Epithelial cell of proximal tubule (primary cell): ENCODE measurements around the gene ADORA2B. TPM values are rescaled to one million over a fixed set of nuclear protein-coding genes. Genes with fewer than 3 reads are reported as not detected.

ENCODE experiments used
- DNase-seq: peaks from one replicate; pipeline ENCODE4 v3.0.0-alpha.2; 2011; ENCODE audit warnings: low read depth
- H3K4me3 ChIP-seq: 2 replicates; pipeline ENCODE4 v1.5.1; 2011; ENCODE audit warnings: low read depth, mild to moderate bottlenecking, low read length
- total RNA-seq: library from RNA; depleted of rRNA; stranded (reverse); fragments of >200 nt; gene quantifications from 2 replicates; pipeline ENCODE4 v1.2.3, GENCODE V29; 2015
- TF ChIP-seq, protein P1 (sequence below): conservative IDR thresholded peaks from 2 replicates; pipeline ENCODE4 v1.5.1; 2012; ENCODE audit warnings: low read depth, mild to moderate bottlenecking, low read length

Gene ADORA2B
- total RNA-seq, 1 donor from 2014 or later = 16.9 TPM

DNA sequence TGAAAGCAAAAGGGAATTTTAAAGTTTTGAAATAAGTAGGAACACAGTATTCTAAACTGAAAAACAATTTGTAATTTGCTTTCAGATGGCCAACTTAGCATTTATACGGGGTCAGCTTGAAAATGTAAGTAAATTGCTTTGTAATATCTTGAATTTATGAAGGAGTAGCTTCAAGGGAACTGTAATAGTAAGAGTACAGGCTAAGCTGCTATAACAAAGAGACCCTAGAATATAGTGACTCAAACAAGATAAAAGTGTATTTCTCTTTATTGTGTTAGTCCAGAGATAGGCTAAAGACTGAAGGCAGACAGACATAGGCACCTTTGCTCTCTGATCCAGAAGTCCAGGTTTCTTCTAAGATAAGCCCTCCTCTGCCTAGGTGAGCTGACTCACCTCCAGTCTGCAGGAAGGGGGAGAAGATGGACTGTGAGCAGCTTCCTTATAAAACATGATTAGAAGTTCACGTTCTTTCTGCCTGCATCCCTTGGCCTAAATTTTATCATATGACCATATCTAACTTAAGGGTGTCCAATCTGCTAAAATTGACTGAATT is 57.9 kb downstream of the ADORA2B start:
- TF ChIP-seq, protein P1, sequence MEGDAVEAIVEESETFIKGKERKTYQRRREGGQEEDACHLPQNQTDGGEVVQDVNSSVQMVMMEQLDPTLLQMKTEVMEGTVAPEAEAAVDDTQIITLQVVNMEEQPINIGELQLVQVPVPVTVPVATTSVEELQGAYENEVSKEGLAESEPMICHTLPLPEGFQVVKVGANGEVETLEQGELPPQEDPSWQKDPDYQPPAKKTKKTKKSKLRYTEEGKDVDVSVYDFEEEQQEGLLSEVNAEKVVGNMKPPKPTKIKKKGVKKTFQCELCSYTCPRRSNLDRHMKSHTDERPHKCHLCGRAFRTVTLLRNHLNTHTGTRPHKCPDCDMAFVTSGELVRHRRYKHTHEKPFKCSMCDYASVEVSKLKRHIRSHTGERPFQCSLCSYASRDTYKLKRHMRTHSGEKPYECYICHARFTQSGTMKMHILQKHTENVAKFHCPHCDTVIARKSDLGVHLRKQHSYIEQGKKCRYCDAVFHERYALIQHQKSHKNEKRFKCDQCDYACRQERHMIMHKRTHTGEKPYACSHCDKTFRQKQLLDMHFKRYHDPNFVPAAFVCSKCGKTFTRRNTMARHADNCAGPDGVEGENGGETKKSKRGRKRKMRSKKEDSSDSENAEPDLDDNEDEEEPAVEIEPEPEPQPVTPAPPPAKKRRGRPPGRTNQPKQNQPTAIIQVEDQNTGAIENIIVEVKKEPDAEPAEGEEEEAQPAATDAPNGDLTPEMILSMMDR = no peak
- DNase-seq = no peak
- H3K4me3 ChIP-seq = no peak overlapping the region

DNA sequence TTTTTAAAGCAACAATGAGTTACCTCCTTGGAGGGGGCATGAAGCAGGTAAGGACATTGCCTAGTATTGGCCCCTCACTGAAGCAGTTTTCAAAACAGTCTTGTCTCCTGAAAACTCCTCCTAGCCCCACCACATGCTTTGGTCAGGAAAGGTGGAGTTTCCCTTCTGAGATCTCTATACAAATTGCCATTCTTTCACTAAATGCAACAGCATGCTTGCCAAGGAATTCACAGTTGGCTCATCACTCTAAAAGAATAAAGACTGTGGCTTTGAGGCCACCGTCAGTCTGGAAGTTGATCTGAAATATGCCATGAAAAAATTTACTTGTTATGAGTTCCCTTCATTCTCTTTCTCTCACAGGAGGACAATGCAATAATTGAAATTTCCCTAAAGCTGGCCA is 58.9 kb downstream of the ADORA2B start:
- no peak for DNase-seq
- TF ChIP-seq, protein P1 = no peak
- H3K4me3 ChIP-seq = no peak overlapping the region

- no peak for DNase-seq
- TF ChIP-seq, protein P1 = no peak
- no peak overlapping the region for H3K4me3 ChIP-seq
Observed at GRCh38 chr17:16005636-16006035, 60.7 kb downstream of the ADORA2B start.

DNA sequence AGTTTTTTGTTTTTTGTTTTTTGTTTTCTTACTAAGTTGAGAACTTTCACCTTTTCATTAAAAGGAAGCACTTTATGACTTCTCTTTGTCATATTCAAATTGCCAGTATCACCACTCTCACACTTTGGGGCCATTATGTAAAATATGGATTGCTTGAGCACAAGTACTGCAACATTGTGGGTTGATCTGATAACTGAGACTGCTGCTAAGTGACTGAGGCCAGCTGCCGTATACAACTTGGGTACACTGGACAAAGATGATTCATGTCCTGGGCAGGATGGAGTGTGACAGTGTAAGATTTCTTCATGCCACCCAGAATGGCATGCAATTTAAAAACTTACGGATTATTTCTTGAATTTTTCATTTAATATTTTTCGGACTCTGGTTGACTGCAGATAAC is 62.5 kb downstream of the ADORA2B start:
- TF ChIP-seq, protein P1 = no peak
- no peak for DNase-seq

DNA sequence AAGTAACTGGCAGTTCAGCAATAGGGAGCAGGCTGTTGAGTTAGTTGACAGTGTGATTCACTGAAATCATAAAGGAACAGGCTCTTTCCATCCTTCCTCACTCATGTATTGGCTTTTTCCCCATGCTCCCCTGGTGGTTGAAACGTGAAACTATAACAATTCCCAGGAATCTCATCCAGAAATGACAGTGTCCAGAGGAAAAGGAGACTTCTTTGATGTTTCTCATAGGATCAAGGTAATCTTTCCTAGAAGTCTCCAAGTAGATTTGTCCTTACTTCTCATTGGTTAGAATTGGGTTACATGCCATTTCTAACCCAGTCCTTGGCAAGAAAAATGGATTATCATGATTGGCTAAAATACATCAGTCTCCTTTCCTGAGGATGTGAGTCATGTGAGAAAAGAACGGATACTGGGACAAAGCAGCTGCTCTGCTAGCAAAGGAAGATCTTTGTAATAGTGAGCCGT is 69.0 kb downstream of the ADORA2B start:
- peak; percentile 16 for DNase-seq
- no peak overlapping the region for H3K4me3 ChIP-seq
- TF ChIP-seq, protein P1 = peak; percentile 78

More for the DNA sequence above, 62.5 kb downstream of the ADORA2B start:
- no peak overlapping the region for H3K4me3 ChIP-seq

DNA sequence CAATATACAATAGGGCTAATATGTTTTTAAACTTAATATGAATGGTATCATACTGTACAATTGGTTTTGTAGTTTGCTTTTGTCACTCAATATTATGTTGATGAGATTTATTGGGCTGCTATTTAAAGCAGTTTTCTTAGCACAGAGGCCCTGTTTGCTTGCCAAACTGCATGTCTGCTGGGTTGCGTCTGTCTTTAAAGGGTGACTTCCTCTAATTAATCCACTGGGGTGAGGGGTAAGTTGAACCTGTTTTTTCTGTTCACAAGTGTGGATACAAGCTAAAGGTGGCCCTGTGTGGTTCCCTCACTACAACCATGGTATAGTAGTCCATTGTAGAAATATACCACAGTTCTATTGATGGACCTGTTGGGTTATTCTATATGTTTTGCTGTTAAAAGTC is 74.4 kb downstream of the ADORA2B start:
- H3K4me3 ChIP-seq = no peak overlapping the region
- DNase-seq = no peak
- TF ChIP-seq, protein P1 = no peak

- H3K4me3 ChIP-seq = no peak overlapping the region
- DNase-seq = no peak
- TF ChIP-seq, protein P1 = no peak
Observed at GRCh38 chr17:16023881-16024280, 79.0 kb downstream of the ADORA2B start.
